Uterus (tissue), 4 donors: Measurements from ENCODE around the gene ADIPOR2. TPM values are rescaled to one million over a fixed set of nuclear protein-coding genes. Genes with fewer than 3 reads are reported as not detected.

Source experiments
- DNase-seq, 2 donors: peaks; one replicate each; pipeline ENCODE4 v3.0.0-alpha.2; 2019 to 2020
- H3K27ac ChIP-seq, 2 donors: fragments of 200-600 bp; sonication (generic); 1 replicate in 1 of 2; 2 replicates in 1 of 2; pipeline ENCODE4 v1.5.1; 2016 to 2018
- H3K27me3 ChIP-seq, 2 donors: fragments of 200-600 bp; sonication (generic); one replicate each; pipeline ENCODE4 v1.5.1; 2018 to 2019; ENCODE audit warnings: control low read depth in 1 of 2
- H3K36me3 ChIP-seq, 2 donors: fragments of 200-600 bp; sonication (generic); one replicate each; pipeline ENCODE4 v1.5.1; 2019; ENCODE audit warnings: control low read depth in 1 of 2
- H3K4me1 ChIP-seq, 2 donors: fragments of 200-600 bp; sonication (generic); one replicate each; pipeline ENCODE4 v1.5.1; 2018 to 2019; ENCODE audit warnings: control low read depth in 1 of 2
- H3K4me3 ChIP-seq, 2 donors: fragments of 200-600 bp; sonication (generic); 1 replicate in 1 of 2; 2 replicates in 1 of 2; pipeline ENCODE4 v1.5.1; 2018 to 2019; ENCODE audit warnings: mild to moderate bottlenecking in 1 of 2
- H3K9me3 ChIP-seq, 2 donors: fragments of 200-600 bp; sonication (generic); one replicate each; pipeline ENCODE4 v1.5.1; 2019; ENCODE audit warnings: control low read depth in 1 of 2
- CTCF ChIP-seq, 4 experiments: fragments of 200-600 bp in 2 of 4; fragments of 450-650 bp in 2 of 4; sonication (generic) in 2 of 4; IDR thresholded peaks; one replicate each; pipeline ENCODE4 v1.5.1; 2016 to 2019; ENCODE audit warnings: antibody characterized with exemption in 4 of 4, mild to moderate bottlenecking in 2 of 4, moderate library complexity in 1 of 4
- POLR2A ChIP-seq, 2 donors: fragments of 450-650 bp; IDR thresholded peaks; one replicate each; pipeline ENCODE4 v1.6.1; 2016; ENCODE audit warnings: antibody characterized with exemption in 2 of 2, mild to moderate bottlenecking in 1 of 2, moderate library complexity in 1 of 2
- intact Hi-C: fragments of 100-400 bp; cut with DNase I; formaldehyde crosslinking; loops from one replicate; pipeline ENCODE4 v1.15.1; 2023; ENCODE audit warnings: low total_unique reads
- total RNA-seq, 4 donors: library from RNA; depleted of rRNA in 3 of 4; stranded (reverse); fragments of >200 nt in 3 of 4; gene quantifications; one replicate each; pipeline versions ENCODE4 v1.1.0 to v1.2.4, GENCODE V29; 2014 to 2023
- donor health status: DM: yes; HTN: yes; CAD: no.

The ADIPOR2 gene
- total RNA-seq, 4 donors from 2014 or later = 30.3 to 71.2 (median 42.3) TPM

- no peak for TF ChIP-seq POLR2A (IDR thresholded peaks at IDR 0.05)
- TF ChIP-seq CTCF (IDR thresholded peaks at IDR 0.05) = no peak
- Histone ChIP-seq H3K4me3 (no peak overlapping the region), H3K4me1 (peaks cover 0 to 7% of the 10 kb centered on the region in 2 donors), H3K27ac (no peak overlapping the region), H3K9me3 (no peaks in the 10 kb centered on the region), H3K27me3 (no peaks in the 10 kb centered on the region), H3K36me3 (no peaks in the 10 kb centered on the region)
- DNase-seq = no peak
- intact Hi-C loops = loop anchor here (5.0 to 10.0 kb wide), 4 partner anchors 142 to 790 kb away; no protein-coding TSS in a partner anchor
Observed at GRCh38 chr12:1794440-1795090, 103.7 kb downstream of the ADIPOR2 start.

- intact Hi-C loops = loop anchor here (5.0 to 10.0 kb wide), 3 partner anchors 142 to 789 kb away; no protein-coding TSS in a partner anchor
- no peaks in the 10 kb centered on the region for H3K9me3 ChIP-seq
- H3K4me1 ChIP-seq = peaks cover 0 to 7% of the 10 kb centered on the region in 2 donors
- no peaks in the 10 kb centered on the region for H3K27me3 ChIP-seq
- DNase-seq = no peak
- TF ChIP-seq CTCF (IDR thresholded peaks at IDR 0.05) = no peak
- TF ChIP-seq POLR2A (IDR thresholded peaks at IDR 0.05) = no peak
- no peak overlapping the region for H3K4me3 ChIP-seq
- peak overlapping the region; percentile 57 to 77 for H3K27ac ChIP-seq
- no peaks in the 10 kb centered on the region for H3K36me3 ChIP-seq
Observed at GRCh38 chr12:1795221-1795784, 104.4 kb downstream of the ADIPOR2 start.

GRCh38 chr12:1795785-1796514 is 105.1 kb downstream of the ADIPOR2 start:
- H3K27me3 ChIP-seq = no peaks in the 10 kb centered on the region
- H3K9me3 ChIP-seq = no peaks in the 10 kb centered on the region
- peak overlapping the region; percentile 48 to 52 for H3K4me3 ChIP-seq
- TF ChIP-seq CTCF (IDR thresholded peaks at IDR 0.05) (peak; percentile 92 to 100 (median 97)), POLR2A (IDR thresholded peaks at IDR 0.05) (peak in 1 of 2 donors; percentile 67)
- no peaks in the 10 kb centered on the region for H3K36me3 ChIP-seq
- H3K27ac ChIP-seq = peak overlapping the region; percentile 77 to 85
- H3K4me1 ChIP-seq = peaks cover 0 to 7% of the 10 kb centered on the region in 2 donors
- peak; percentile 91 to 94 for DNase-seq
- intact Hi-C loops = loop anchor here (5.0 to 10.0 kb wide), 3 partner anchors 141 to 789 kb away; no protein-coding TSS in a partner anchor

- Histone ChIP-seq H3K36me3 (no peaks in the 10 kb centered on the region), H3K9me3 (no peaks in the 10 kb centered on the region), H3K4me3 (peak overlapping the region; percentile 48 to 52), H3K27ac (peak overlapping the region; percentile 77 to 85), H3K27me3 (no peaks in the 10 kb centered on the region), H3K4me1 (peaks cover 0 to 7% of the 10 kb centered on the region in 2 donors)
- peak in 1 of 2 donors; percentile 44 for DNase-seq
- TF ChIP-seq POLR2A (IDR thresholded peaks at IDR 0.05) = no peak
- TF ChIP-seq CTCF (IDR thresholded peaks at IDR 0.05) = no peak
- intact Hi-C loops = loop anchor here (5.0 to 10.0 kb wide), 3 partner anchors 141 to 788 kb away; no protein-coding TSS in a partner anchor
Observed at GRCh38 chr12:1796515-1797010, 105.7 kb downstream of the ADIPOR2 start.
